ENCODE measurements around the gene ZNF613. TPM values are rescaled to one million over a fixed set of nuclear protein-coding genes. Genes with fewer than 3 reads are reported as not detected.

ZNF613 gene
- total RNA-seq, 2 donors from 2014 or later: 17.5 to 22.5 TPM

DNA sequence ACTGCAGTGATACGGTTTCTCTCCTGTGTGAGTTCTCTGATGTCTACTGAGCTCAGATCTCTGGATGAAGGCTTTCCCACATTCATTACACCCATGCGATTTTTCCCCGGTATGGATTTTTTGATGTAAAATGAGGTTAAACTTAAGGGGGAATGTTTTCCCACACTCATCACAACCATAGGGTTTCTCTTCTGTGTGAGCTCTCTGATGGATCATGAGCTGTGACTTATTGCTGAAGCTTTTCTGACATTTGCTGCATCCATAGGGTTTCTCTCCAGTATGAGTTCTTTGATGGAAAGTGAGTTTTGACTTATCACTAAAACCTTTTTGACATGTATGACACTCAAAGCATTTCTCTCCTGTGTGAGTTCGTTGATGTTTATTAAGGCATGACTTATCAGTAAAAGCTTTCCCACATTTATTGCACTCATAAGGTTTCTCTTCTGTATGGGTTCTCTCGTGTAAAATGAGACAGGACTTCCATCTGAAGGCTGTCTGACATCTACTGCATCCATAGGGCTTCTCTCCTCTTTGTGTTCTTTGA is 11.9 kb upstream of the ZNF613 start:
- H3K36me3 ChIP-seq (ENCODE audit: control insufficient read depth, insufficient read depth, low read length): no peaks in the 10 kb centered on the region
- peaks cover 93% of the 10 kb centered on the region for H3K9me3 Mint-ChIP-seq

DNA sequence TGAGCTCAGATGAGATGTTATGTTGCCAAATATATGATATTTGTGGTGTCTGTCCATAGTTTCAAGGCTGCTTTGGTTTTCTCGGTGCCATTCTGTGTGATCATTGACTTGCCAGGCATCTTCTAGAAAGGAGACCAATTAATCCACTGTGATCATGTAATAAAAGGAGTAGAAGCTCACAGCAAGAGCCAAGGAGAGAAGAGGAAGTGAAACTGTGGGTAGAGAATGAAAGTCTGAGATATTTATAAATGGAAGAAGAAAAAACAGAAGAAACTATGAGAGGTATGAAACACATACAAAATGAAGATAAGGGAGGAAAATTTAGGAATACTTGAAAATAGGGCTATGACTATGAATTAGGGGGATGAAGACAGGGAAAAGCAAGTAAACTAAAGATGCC is 11.1 kb upstream of the ZNF613 start:
- Histone ChIP-seq H3K36me3 (ENCODE audit: control insufficient read depth, insufficient read depth, low read length) (no peaks in the 10 kb centered on the region), H3K27me3 (ENCODE audit: control insufficient read depth, insufficient read depth, low read length, poor library complexity, severe bottlenecking) (no peaks in the 10 kb centered on the region), H3K27ac (ENCODE audit: low read depth, low read length) (no peak overlapping the region), H3K9ac (ENCODE audit: extremely low read depth, low read length, poor library complexity, severe bottlenecking) (no peak overlapping the region), H3K4me1 (ENCODE audit: control insufficient read depth, insufficient read depth, low read length) (no peaks in the 10 kb centered on the region), H3K9me3 (ENCODE audit: control insufficient read depth, low read length) (peaks cover 97% of the 10 kb centered on the region), H3K4me3 (ENCODE audit: low read length) (peak overlapping the region; percentile 62)
- Mint-ChIP-seq H3K4me3 (no peak overlapping the region), H3K9me3 (peaks cover 93% of the 10 kb centered on the region), H3K36me3 (ENCODE audit: low read depth) (peaks cover 13% of the 10 kb centered on the region), H3K27ac (no peak overlapping the region), H3K27me3 (ENCODE audit: insufficient read depth) (peaks cover 1% of the 10 kb centered on the region), H3K4me1 (no peaks in the 10 kb centered on the region)
- TF ChIP-seq, protein P1, sequence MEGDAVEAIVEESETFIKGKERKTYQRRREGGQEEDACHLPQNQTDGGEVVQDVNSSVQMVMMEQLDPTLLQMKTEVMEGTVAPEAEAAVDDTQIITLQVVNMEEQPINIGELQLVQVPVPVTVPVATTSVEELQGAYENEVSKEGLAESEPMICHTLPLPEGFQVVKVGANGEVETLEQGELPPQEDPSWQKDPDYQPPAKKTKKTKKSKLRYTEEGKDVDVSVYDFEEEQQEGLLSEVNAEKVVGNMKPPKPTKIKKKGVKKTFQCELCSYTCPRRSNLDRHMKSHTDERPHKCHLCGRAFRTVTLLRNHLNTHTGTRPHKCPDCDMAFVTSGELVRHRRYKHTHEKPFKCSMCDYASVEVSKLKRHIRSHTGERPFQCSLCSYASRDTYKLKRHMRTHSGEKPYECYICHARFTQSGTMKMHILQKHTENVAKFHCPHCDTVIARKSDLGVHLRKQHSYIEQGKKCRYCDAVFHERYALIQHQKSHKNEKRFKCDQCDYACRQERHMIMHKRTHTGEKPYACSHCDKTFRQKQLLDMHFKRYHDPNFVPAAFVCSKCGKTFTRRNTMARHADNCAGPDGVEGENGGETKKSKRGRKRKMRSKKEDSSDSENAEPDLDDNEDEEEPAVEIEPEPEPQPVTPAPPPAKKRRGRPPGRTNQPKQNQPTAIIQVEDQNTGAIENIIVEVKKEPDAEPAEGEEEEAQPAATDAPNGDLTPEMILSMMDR (conservative IDR thresholded peaks at IDR 0.05): no peak
- WGBS, 2 experiments (ENCODE audit: insufficient coverage in 1 of 2, insufficient read length in 1 of 2): 83% methylated on average over 1 of the region's 1 CpG; no CpG with 5 or more reads in 1 of the 2 experiments
- no peak for DNase-seq

More for the DNA sequence above, 11.9 kb upstream of the ZNF613 start:
- TF ChIP-seq, protein P1 (conservative IDR thresholded peaks at IDR 0.05): no peak
- no peak for DNase-seq
- Histone ChIP-seq H3K27me3 (ENCODE audit: control insufficient read depth, insufficient read depth, low read length, poor library complexity, severe bottlenecking) (no peaks in the 10 kb centered on the region), H3K27ac (ENCODE audit: low read depth, low read length) (no peak overlapping the region), H3K4me3 (ENCODE audit: low read length) (peak overlapping the region; percentile 62), H3K4me1 (ENCODE audit: control insufficient read depth, insufficient read depth, low read length) (no peaks in the 10 kb centered on the region), H3K9ac (ENCODE audit: extremely low read depth, low read length, poor library complexity, severe bottlenecking) (no peak overlapping the region), H3K9me3 (ENCODE audit: control insufficient read depth, low read length) (peaks cover 95% of the 10 kb centered on the region)
- H3K4me1 Mint-ChIP-seq: no peaks in the 10 kb centered on the region
- peaks cover 16% of the 10 kb centered on the region for H3K36me3 Mint-ChIP-seq (ENCODE audit: low read depth)
- H3K27me3 Mint-ChIP-seq (ENCODE audit: insufficient read depth): peaks cover 1% of the 10 kb centered on the region
- 72 to 76% methylated on average over 3 of the region's 5 CpGs for WGBS, 2 experiments (ENCODE audit: insufficient coverage in 1 of 2, insufficient read length in 1 of 2)
- H3K4me3 Mint-ChIP-seq: no peak overlapping the region
- no peak overlapping the region for H3K27ac Mint-ChIP-seq

DNA sequence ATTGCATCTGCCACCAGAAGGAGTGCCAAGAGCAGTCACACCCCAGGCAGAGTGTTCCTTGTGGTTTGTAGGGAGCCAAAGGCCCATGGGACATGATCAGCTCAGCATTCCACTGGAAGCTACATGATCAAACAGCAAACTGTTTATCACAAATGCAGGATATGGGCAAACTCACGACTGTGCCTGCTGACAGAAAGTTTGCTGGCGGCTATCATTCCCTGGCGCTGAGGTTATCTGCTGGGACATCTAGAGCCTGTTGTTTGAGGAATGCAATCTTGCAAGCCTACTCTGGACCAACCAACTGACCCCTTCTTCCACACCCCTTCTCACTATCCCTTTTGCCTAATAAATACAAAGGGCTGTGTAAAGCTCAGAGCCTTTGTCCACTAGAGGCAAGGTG is 7.7 kb upstream of the ZNF613 start:
- WGBS, 2 experiments (ENCODE audit: insufficient coverage in 1 of 2, insufficient read length in 1 of 2): 75 to 85% methylated on average over 2 to 3 of the region's 3 CpGs
- DNase-seq: no peak
- Mint-ChIP-seq H3K36me3 (ENCODE audit: low read depth) (peaks cover 17% of the 10 kb centered on the region), H3K9me3 (peaks cover 95% of the 10 kb centered on the region), H3K27me3 (ENCODE audit: insufficient read depth) (peaks cover 4% of the 10 kb centered on the region), H3K4me3 (no peak overlapping the region), H3K4me1 (no peaks in the 10 kb centered on the region), H3K27ac (no peak overlapping the region)
- no peaks in the 10 kb centered on the region for H3K27me3 ChIP-seq (ENCODE audit: control insufficient read depth, insufficient read depth, low read length, poor library complexity, severe bottlenecking)
- TF ChIP-seq, protein P1 (conservative IDR thresholded peaks at IDR 0.05): no peak
- peaks cover 98% of the 10 kb centered on the region for H3K9me3 ChIP-seq (ENCODE audit: control insufficient read depth, low read length)
- H3K9ac ChIP-seq (ENCODE audit: extremely low read depth, low read length, poor library complexity, severe bottlenecking): no peak overlapping the region
- H3K4me3 ChIP-seq (ENCODE audit: low read length): no peak overlapping the region
- H3K4me1 ChIP-seq (ENCODE audit: control insufficient read depth, insufficient read depth, low read length): no peaks in the 10 kb centered on the region
- H3K36me3 ChIP-seq (ENCODE audit: control insufficient read depth, insufficient read depth, low read length): no peaks in the 10 kb centered on the region
- no peak overlapping the region for H3K27ac ChIP-seq (ENCODE audit: low read depth, low read length)
